Measurements from ENCODE around the gene MTARC2. TPM values are rescaled to one million over a fixed set of nuclear protein-coding genes. Genes with fewer than 3 reads are reported as not detected.

The MTARC2 gene
- polyA plus RNA-seq, 2 of the 4 experiments (the other 2 are of a cell fraction): 13.5 to 18.4 TPM

- no peak for TF ChIP-seq BHLHE40 (IDR thresholded peaks at IDR 0.05; ENCODE audit: low read depth, low read length)
- TF ChIP-seq MAFK (IDR thresholded peaks at IDR 0.05; ENCODE audit: partially characterized antibody): peak; percentile 41
- no peak for TF ChIP-seq HDAC2 (IDR thresholded peaks at IDR 0.05)
- TF ChIP-seq ZSCAN20 (CRISPR knock-in tag; IDR thresholded peaks at IDR 0.05): no peak
- DNase-seq (ENCODE audit: low read depth in 1 of 2, low spot score in 1 of 2): no peak
- Histone ChIP-seq H3K4me3 (no peak overlapping the region), H3K9me3 (no peaks in the 10 kb centered on the region), H3K4me2 (no peak overlapping the region), H3K27ac (no peak overlapping the region), H3K4me1 (no peaks in the 10 kb centered on the region)
- ChIA-PET POLR2A (no interaction called here), CTCF (interaction anchor here (0.6 to 3.0 kb wide), 3 partner anchors 12 to 18 kb away, joined by 4 to 10 read pairs (median 9); partner anchors contain the start of gene MTARC2)
- FAIRE-seq: no peak
- WGBS (ENCODE audit: missing lambda C conversion rate): 90% methylated on average over 3 of the region's 3 CpGs
- ATAC-seq: no peak
Observed at GRCh38 chr1:220759147-220759546, 11.0 kb downstream of the MTARC2 start.

- DNase-seq (ENCODE audit: low read depth in 1 of 2, low spot score in 1 of 2): no peak
- WGBS (ENCODE audit: missing lambda C conversion rate): 92% methylated on average over 7 of the region's 7 CpGs
- no peaks in the 10 kb centered on the region for H3K4me1 ChIP-seq
- no peak overlapping the region for H3K4me3 ChIP-seq
- ChIA-PET POLR2A (no interaction called here), CTCF (interaction anchor here (0.6 to 6.3 kb wide), 6 partner anchors 9 to 543 kb away, joined by 3 to 52 read pairs (median 4); no protein-coding TSS in a partner anchor)
- no peak for FAIRE-seq
- H3K9me3 ChIP-seq: no peaks in the 10 kb centered on the region
- TF ChIP-seq HOXA7 (CRISPR knock-in tag; IDR thresholded peaks at IDR 0.05) (no peak), CTCF (IDR thresholded peaks at IDR 0.05) (no peak)
- ATAC-seq: no peak
- no peak overlapping the region for H3K4me2 ChIP-seq
- no peak overlapping the region for H3K27ac ChIP-seq
Observed at GRCh38 chr1:220761688-220762427, 13.7 kb downstream of the MTARC2 start.

- TF ChIP-seq CBX8 (IDR thresholded peaks at IDR 0.05) (no peak), HOXB5 (CRISPR knock-in tag; IDR thresholded peaks at IDR 0.05) (no peak)
- ChIA-PET POLR2A (no interaction called here), CTCF (interaction anchor here (1.4 to 6.3 kb wide), 5 partner anchors 8 to 484 kb away, joined by 3 to 52 read pairs (median 8); no protein-coding TSS in a partner anchor)
- H3K4me1 ChIP-seq: no peaks in the 10 kb centered on the region
- no peaks in the 10 kb centered on the region for H3K9me3 ChIP-seq
- H3K27ac ChIP-seq: no peak overlapping the region
- 99% methylated on average over 3 of the region's 3 CpGs for WGBS (ENCODE audit: missing lambda C conversion rate)
- DNase-seq (ENCODE audit: low read depth in 1 of 2, low spot score in 1 of 2) (no peak), FAIRE-seq (no peak), ATAC-seq (no peak)
- H3K4me3 ChIP-seq: no peak overlapping the region
- H3K4me2 ChIP-seq: no peak overlapping the region
Observed at GRCh38 chr1:220764757-220765156, 16.6 kb downstream of the MTARC2 start.

GRCh38 chr1:220767312-220768125 is 19.4 kb downstream of the MTARC2 start:
- CTCF ChIA-PET: interaction anchor here (0.7 kb wide), 1 partner anchor 9 kb away, joined by 6 read pairs; no protein-coding TSS in a partner anchor
- Histone ChIP-seq H3K27ac (no peak overlapping the region), H3K4me2 (no peak overlapping the region), H3K4me1 (no peaks in the 10 kb centered on the region), H3K4me3 (no peak overlapping the region), H3K9me3 (no peaks in the 10 kb centered on the region)
- ATAC-seq (no peak), FAIRE-seq (no peak), DNase-seq (ENCODE audit: low read depth in 1 of 2, low spot score in 1 of 2) (no peak)
- POLR2A ChIA-PET: no interaction called here
- no peak for TF ChIP-seq KDM1A (IDR thresholded peaks at IDR 0.05; ENCODE audit: low read depth)
- no peak for TF ChIP-seq NPAS2 (CRISPR knock-in tag; IDR thresholded peaks at IDR 0.05; ENCODE audit: borderline replicate concordance)
- no peak for TF ChIP-seq NFE2L2 (conservative IDR thresholded peaks at IDR 0.05; ENCODE audit: low read length)
- no peak for TF ChIP-seq CBX8 (IDR thresholded peaks at IDR 0.05)
- WGBS (ENCODE audit: missing lambda C conversion rate): 71% methylated on average over 8 of the region's 8 CpGs

- ATAC-seq: no peak
- 59% methylated on average over 5 of the region's 5 CpGs for WGBS (ENCODE audit: missing lambda C conversion rate)
- Histone ChIP-seq H3K4me2 (no peak overlapping the region), H3K27ac (no peak overlapping the region), H3K9me3 (no peaks in the 10 kb centered on the region), H3K4me1 (no peaks in the 10 kb centered on the region), H3K4me3 (no peak overlapping the region)
- TF ChIP-seq RNF2 (IDR thresholded peaks at IDR 0.05; ENCODE audit: borderline replicate concordance, low read depth) (no peak), RARB (CRISPR knock-in tag; IDR thresholded peaks at IDR 0.05) (no peak), HDAC2 (IDR thresholded peaks at IDR 0.05) (no peak), HOXA7 (CRISPR knock-in tag; IDR thresholded peaks at IDR 0.05) (no peak)
- DNase-seq (ENCODE audit: low read depth in 1 of 2, low spot score in 1 of 2): no peak
- POLR2A ChIA-PET: no interaction called here
- FAIRE-seq: no peak
- CTCF ChIA-PET: interaction anchor here (0.7 kb wide), 1 partner anchor 8 kb away, joined by 6 read pairs; no protein-coding TSS in a partner anchor
Observed at GRCh38 chr1:220768126-220768601, 20.0 kb downstream of the MTARC2 start.
